B cell (primary cell): Measurements from ENCODE around the gene SYNPR. TPM values are rescaled to one million over a fixed set of nuclear protein-coding genes. Genes with fewer than 3 reads are reported as not detected.

Experiments
- ATAC-seq: fragments of 200-7000 bp; cut with Tn5 transposase; one replicate; pipeline ENCODE4 v1.10.0; 2021; ENCODE audit warnings: low read depth, mild to moderate bottlenecking, moderate number of reproducible peaks, moderate library complexity
- CTCF ChIA-PET: fragments of 350-600 bp; sonication (Branson Sonifier 250); formaldehyde crosslinking; loops from one replicate; lab custom pipeline; 2021; ENCODE audit warnings: antibody characterized with exemption, inconsistent platforms; lab: Charles Lee
- POLR2A ChIA-PET: fragments of 350-600 bp; sonication (Branson Sonifier 250); formaldehyde crosslinking; loops from one replicate; lab custom pipeline; 2021; ENCODE audit warnings: antibody characterized with exemption; lab: Charles Lee
- DNase-seq: peaks from one replicate; pipeline ENCODE4 v3.0.0; 2013
- H2AFZ ChIP-seq: 2 replicates; pipeline ENCODE4 v1.6.1; 2012; ENCODE audit warnings: mild to moderate bottlenecking, low read depth, low read length; ENCODE audit not compliant: insufficient read depth, poor library complexity, severe bottlenecking
- H3K27ac ChIP-seq, 2 donors: 1 replicate in 1 of 2; 2 replicates in 1 of 2; pipeline ENCODE4 v1.5.1; 2012 to 2013; ENCODE audit warnings: low read length in 2 of 2, mild to moderate bottlenecking in 2 of 2, moderate library complexity in 1 of 2
- H3K27me3 ChIP-seq, 4 experiments: fragments of 200-600 bp in 1 of 4; sonication (generic) in 1 of 4; replicated peaks in 1 of 4; 1 replicate in 2 of 4; 2 replicates in 2 of 4; pipeline versions ENCODE4 v1.6.1 to v1.7.0; 2013 to 2016; ENCODE audit warnings: low read length in 3 of 4, mild to moderate bottlenecking in 2 of 4, mixed read lengths in 1 of 4, moderate library complexity in 1 of 4; ENCODE audit not compliant: insufficient read depth in 4 of 4, control insufficient read depth in 3 of 4; ENCODE audit errors: control extremely low read depth in 1 of 4
- H3K36me3 ChIP-seq, 2 experiments: replicated peaks in 1 of 2; 1 replicate in 1 of 2; 2 replicates in 1 of 2; pipeline versions ENCODE4 v1.6.1 to v1.7.1; 2013; ENCODE audit warnings: low read length in 1 of 2; ENCODE audit not compliant: insufficient read depth in 2 of 2, control insufficient read depth in 1 of 2; ENCODE audit errors: control extremely low read depth in 1 of 2, extremely low read depth in 1 of 2
- H3K4me1 ChIP-seq, 2 donors: fragments of 200-600 bp in 1 of 2; sonication (generic) in 1 of 2; 1 replicate in 1 of 2; 2 replicates in 1 of 2; pipeline versions ENCODE4 v1.5.1 to v1.6.1; 2013 to 2017; ENCODE audit warnings: low read length in 2 of 2; ENCODE audit not compliant: control insufficient read depth in 2 of 2, insufficient read depth in 2 of 2
- H3K4me2 ChIP-seq: replicated peaks from 2 replicates; pipeline ENCODE3; 2012; ENCODE audit warnings: mild to moderate bottlenecking, low read depth, low read length; ENCODE audit not compliant: poor library complexity, severe bottlenecking
- H3K4me3 ChIP-seq, 5 experiments: fragments of 200-600 bp in 1 of 5; sonication (generic) in 1 of 5; 1 replicate in 3 of 5; 2 replicates in 2 of 5; pipeline versions ENCODE4 v1.5.1 to v1.7.0; 2011 to 2016; ENCODE audit warnings: low read length in 4 of 5, mild to moderate bottlenecking in 4 of 5, low read depth in 2 of 5, control low read depth in 1 of 5, moderate library complexity in 1 of 5; ENCODE audit not compliant: insufficient read depth in 1 of 5; ENCODE audit errors: control extremely low read depth in 1 of 5, extremely low read depth in 1 of 5
- H3K79me2 ChIP-seq: fragments of 200-600 bp; sonication (generic); one replicate; pipeline ENCODE4 v1.6.0; 2016; ENCODE audit warnings: low read length; ENCODE audit not compliant: control insufficient read depth, insufficient read depth
- H3K9ac ChIP-seq: fragments of 200-600 bp; sonication (generic); 2 replicates; pipeline ENCODE4 v1.6.1; 2017; ENCODE audit warnings: mild to moderate bottlenecking, low read length, moderate library complexity
- H3K9me3 ChIP-seq, 3 donors: one replicate each; pipeline versions ENCODE4 v1.6.1 to v1.7.1; 2013; ENCODE audit warnings: low read length in 2 of 3; ENCODE audit not compliant: control insufficient read depth in 2 of 3, insufficient read depth in 1 of 3; ENCODE audit errors: control extremely low read depth in 1 of 3
- H4K20me1 ChIP-seq: 2 replicates; pipeline ENCODE4 v1.6.0; 2012; ENCODE audit warnings: mild to moderate bottlenecking, low read length; ENCODE audit not compliant: insufficient read depth, control insufficient read depth, poor library complexity, severe bottlenecking
- H3K27ac Mint-ChIP-seq: one replicate; pipeline ENCODE4 v1.8.0; 2021; ENCODE audit warnings: mixed read lengths
- H3K27me3 Mint-ChIP-seq: one replicate; pipeline ENCODE4 v1.8.0; 2021; ENCODE audit warnings: mixed read lengths
- H3K4me1 Mint-ChIP-seq: one replicate; pipeline ENCODE4 v1.8.0; 2021; ENCODE audit warnings: mixed read lengths
- H3K4me3 Mint-ChIP-seq: one replicate; pipeline ENCODE4 v1.8.0; 2021; ENCODE audit warnings: mixed read lengths
- H3K9me3 Mint-ChIP-seq: one replicate; pipeline ENCODE4 v1.8.0; 2022; ENCODE audit warnings: mixed read lengths; ENCODE audit not compliant: insufficient read depth
- EZH2 ChIP-seq: IDR thresholded peaks from 2 replicates; pipeline ENCODE4 v1.6.1; 2012; ENCODE audit warnings: borderline replicate concordance, low read depth, mild to moderate bottlenecking, moderate library complexity, low read length; ENCODE audit not compliant: insufficient read depth, poor library complexity, severe bottlenecking
- WGBS: methylation state at CpG from one replicate; pipeline ENCODE4 v1.1.5; 2013; ENCODE audit warnings: missing lambda C conversion rate; ENCODE audit not compliant: insufficient coverage; 5-methylcytosine and 5-hydroxymethylcytosine counted together
- intact Hi-C: fragments of 100-400 bp; cut with micrococcal nuclease; formaldehyde crosslinking; loops from one replicate; pipeline ENCODE4 v1.10.0; 2022
- polyA plus RNA-seq: library from polyadenylated mRNA; depleted of rRNA; stranded (reverse); fragments of >200 nt; gene quantifications from 2 replicates; pipeline ENCODE4 v1.2.3, GENCODE V29; 2012
- small RNA-seq: library from RNA; depleted of rRNA; stranded (forward); fragments of <200 nt; gene quantifications from one replicate; pipeline ENCODE3, GENCODE V24; 2012; ENCODE audit warnings: low replicate concordance, low read depth; ENCODE audit not compliant: insufficient read length
- total RNA-seq, 2 donors: library from RNA; stranded (reverse); fragments of 120-200 nt in 1 of 2; gene quantifications; 1 replicate in 1 of 2; 2 replicates in 1 of 2; pipeline versions ENCODE4 v1.2.3 to v1.2.4, GENCODE V29; 2013 to 2022
- TF ChIP-seq, protein P1 (sequence below): fragments of 200-600 bp; IDR thresholded peaks from one replicate; pipeline ENCODE4 v1.8.0; 2022; ENCODE audit warnings: antibody characterized with exemption, mild to moderate bottlenecking

SYNPR gene
- total and polyA plus RNA-seq, 2 donors (not counting 1 experiment from before 2014, with no cell fraction given) = not detected

GRCh38 chr3:63662011-63662410 lies 383.9 kb downstream of the SYNPR start:
- TF ChIP-seq, protein P1, sequence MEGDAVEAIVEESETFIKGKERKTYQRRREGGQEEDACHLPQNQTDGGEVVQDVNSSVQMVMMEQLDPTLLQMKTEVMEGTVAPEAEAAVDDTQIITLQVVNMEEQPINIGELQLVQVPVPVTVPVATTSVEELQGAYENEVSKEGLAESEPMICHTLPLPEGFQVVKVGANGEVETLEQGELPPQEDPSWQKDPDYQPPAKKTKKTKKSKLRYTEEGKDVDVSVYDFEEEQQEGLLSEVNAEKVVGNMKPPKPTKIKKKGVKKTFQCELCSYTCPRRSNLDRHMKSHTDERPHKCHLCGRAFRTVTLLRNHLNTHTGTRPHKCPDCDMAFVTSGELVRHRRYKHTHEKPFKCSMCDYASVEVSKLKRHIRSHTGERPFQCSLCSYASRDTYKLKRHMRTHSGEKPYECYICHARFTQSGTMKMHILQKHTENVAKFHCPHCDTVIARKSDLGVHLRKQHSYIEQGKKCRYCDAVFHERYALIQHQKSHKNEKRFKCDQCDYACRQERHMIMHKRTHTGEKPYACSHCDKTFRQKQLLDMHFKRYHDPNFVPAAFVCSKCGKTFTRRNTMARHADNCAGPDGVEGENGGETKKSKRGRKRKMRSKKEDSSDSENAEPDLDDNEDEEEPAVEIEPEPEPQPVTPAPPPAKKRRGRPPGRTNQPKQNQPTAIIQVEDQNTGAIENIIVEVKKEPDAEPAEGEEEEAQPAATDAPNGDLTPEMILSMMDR = no peak
- no peak for TF ChIP-seq EZH2
- Histone ChIP-seq H3K27me3 (no peaks in the 10 kb centered on the region), H4K20me1 (no peaks in the 10 kb centered on the region), H3K4me3 (no peak overlapping the region), H3K9ac (no peak overlapping the region), H3K79me2 (no peaks in the 10 kb centered on the region), H3K9me3 (no peaks in the 10 kb centered on the region), H3K36me3 (no peaks in the 10 kb centered on the region), H3K4me1 (no peaks in the 10 kb centered on the region), H3K27ac (no peak overlapping the region), H2AFZ (no peak overlapping the region), H3K4me2 (no peak overlapping the region)
- Mint-ChIP-seq H3K27me3 (no peaks in the 10 kb centered on the region), H3K4me3 (no peak overlapping the region), H3K9me3 (no peaks in the 10 kb centered on the region), H3K4me1 (no peaks in the 10 kb centered on the region), H3K27ac (no peak overlapping the region)
- ChIA-PET CTCF (no interaction called here), POLR2A (no interaction called here)
- DNase-seq (no peak), ATAC-seq (no peak)
- intact Hi-C loops = no loop called here
- WGBS = 72% methylated on average over 3 of the region's 4 CpGs

DNA sequence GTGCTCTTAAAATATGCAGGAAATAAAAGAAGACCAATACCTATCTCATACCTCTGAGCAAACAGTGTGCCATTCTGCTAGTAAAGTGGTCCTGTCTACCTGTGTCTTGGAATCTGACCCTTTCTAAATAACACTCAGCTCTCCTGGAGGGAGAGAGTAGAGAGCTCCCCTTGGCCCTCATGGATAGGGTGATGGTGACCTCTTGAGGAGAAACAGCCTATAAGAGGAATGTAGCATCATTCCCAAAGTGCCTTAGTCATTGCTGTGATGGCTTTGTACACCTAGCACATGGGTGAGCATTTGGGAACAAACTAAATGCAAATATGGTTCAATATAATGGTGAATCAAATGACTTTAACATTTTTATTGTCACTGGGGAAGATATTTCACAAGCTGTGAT lies 384.4 kb downstream of the SYNPR start:
- DNase-seq = no peak
- ChIA-PET CTCF (no interaction called here), POLR2A (no interaction called here)
- Histone ChIP-seq H3K9ac (no peak overlapping the region), H3K9me3 (no peaks in the 10 kb centered on the region), H3K79me2 (no peaks in the 10 kb centered on the region), H3K27me3 (no peaks in the 10 kb centered on the region), H4K20me1 (no peaks in the 10 kb centered on the region), H3K4me1 (no peaks in the 10 kb centered on the region), H3K4me3 (no peak overlapping the region), H2AFZ (no peak overlapping the region), H3K36me3 (no peaks in the 10 kb centered on the region), H3K27ac (no peak overlapping the region), H3K4me2 (no peak overlapping the region)
- Mint-ChIP-seq H3K27ac (no peak overlapping the region), H3K27me3 (no peaks in the 10 kb centered on the region), H3K4me1 (no peaks in the 10 kb centered on the region), H3K9me3 (no peaks in the 10 kb centered on the region), H3K4me3 (no peak overlapping the region)
- intact Hi-C loops = no loop called here
- no peak for TF ChIP-seq EZH2
- TF ChIP-seq, protein P1 = no peak
- ATAC-seq = no peak

Small RNAs within 50 kb of the gene (small RNA-seq; reads per million reads assigned to genes)
- not detected for gene RNA5SP134
